GM12865 (cell line): ENCODE measurements around the gene BACE2.

Source experiments
- DNase-seq: peaks from one replicate; pipeline ENCODE4 v3.0.0; 2010; ENCODE audit warnings: low read depth
- H3K4me3 ChIP-seq: 2 replicates; pipeline ENCODE4 v1.5.1; 2011; ENCODE audit warnings: mild to moderate bottlenecking, low read depth, low read length, control low read depth
- CTCF ChIP-seq: IDR thresholded peaks from 2 replicates; pipeline ENCODE4 v1.5.1; 2011; ENCODE audit warnings: low read length, control low read depth, low read depth, inconsistent platforms; ENCODE audit not compliant: insufficient read depth; ENCODE audit errors: missing control alignments

Gene BACE2

GRCh38 chr21:41228492-41228891 lies 60.5 kb downstream of the BACE2 start:
- no peak for TF ChIP-seq CTCF
- DNase-seq, result no peak

GRCh38 chr21:41228958-41229357 lies 61.0 kb downstream of the BACE2 start:
- TF ChIP-seq CTCF, result no peak
- no peak for DNase-seq
- no peak overlapping the region for H3K4me3 ChIP-seq

More at GRCh38 chr21:41228492-41228891, 60.5 kb downstream of the BACE2 start:
- no peak overlapping the region for H3K4me3 ChIP-seq

- no peak for DNase-seq
- H3K4me3 ChIP-seq, result no peak overlapping the region
- TF ChIP-seq CTCF, result no peak
Observed at GRCh38 chr21:41229509-41230248, 61.7 kb downstream of the BACE2 start.

GRCh38 chr21:41230497-41230896 lies 62.5 kb downstream of the BACE2 start:
- DNase-seq, result no peak
- no peak for TF ChIP-seq CTCF
- no peak overlapping the region for H3K4me3 ChIP-seq

GRCh38 chr21:41231060-41231459 lies 63.1 kb downstream of the BACE2 start:
- no peak for TF ChIP-seq CTCF
- no peak overlapping the region for H3K4me3 ChIP-seq
- DNase-seq, result no peak

GRCh38 chr21:41232013-41232412 lies 64.1 kb downstream of the BACE2 start:
- no peak for DNase-seq

More at GRCh38 chr21:41232013-41232412, 64.1 kb downstream of the BACE2 start:
- no peak for TF ChIP-seq CTCF
- no peak overlapping the region for H3K4me3 ChIP-seq
